Neural progenitor cell (in vitro differentiated cells): ENCODE results near the gene IL12B. TPM values are rescaled to one million over a fixed set of nuclear protein-coding genes. Genes with fewer than 3 reads are reported as not detected.
"Not testable (repeated sequence)": the region's sequence is repeated elsewhere in the genome, so short reads cannot be mapped to it uniquely, and the experiment has no call there.

ENCODE experiments used
- DNase-seq: peaks from one replicate; pipeline ENCODE4 v3.0.0-alpha.2; 2016; ENCODE audit warnings: low spot score
- H2AFZ ChIP-seq: fragments of 200-600 bp; sonication (generic); replicated peaks from 2 replicates; pipeline ENCODE4 v1.6.1; 2016; ENCODE audit warnings: antibody characterized with exemption
- H3F3A ChIP-seq: fragments of 200-600 bp; sonication (generic); 2 replicates; pipeline ENCODE4 v1.6.1; 2016; ENCODE audit warnings: antibody characterized with exemption, low read depth
- H3K27ac ChIP-seq: fragments of 200-600 bp; sonication (generic); 2 replicates; pipeline ENCODE4 v1.5.1; 2016; ENCODE audit warnings: mild to moderate bottlenecking
- H3K27me3 ChIP-seq: fragments of 200-600 bp; sonication (generic); 2 replicates; pipeline ENCODE4 v1.6.1; 2016; ENCODE audit warnings: mild to moderate bottlenecking, moderate library complexity
- H3K36me3 ChIP-seq: fragments of 200-600 bp; sonication (generic); 2 replicates; pipeline ENCODE4 v1.5.1; 2016
- H3K4me1 ChIP-seq: fragments of 200-600 bp; sonication (generic); 2 replicates; pipeline ENCODE4 v1.6.1; 2016; ENCODE audit warnings: mixed run types
- H3K4me2 ChIP-seq: fragments of 200-600 bp; sonication (generic); 2 replicates; pipeline ENCODE4 v1.6.1; 2016
- H3K4me3 ChIP-seq: fragments of 200-600 bp; sonication (generic); 2 replicates; pipeline ENCODE4 v1.5.1; 2016
- H3K79me2 ChIP-seq: fragments of 200-600 bp; sonication (generic); 2 replicates; pipeline ENCODE4 v1.6.1; 2016; ENCODE audit warnings: low read depth
- H3K9ac ChIP-seq: fragments of 200-600 bp; sonication (generic); 2 replicates; pipeline ENCODE4 v1.6.1; 2016
- H3K9me3 ChIP-seq: fragments of 200-600 bp; sonication (generic); 2 replicates; pipeline ENCODE4 v1.5.1; 2016; ENCODE audit warnings: low read depth
- H4K20me1 ChIP-seq: fragments of 200-600 bp; sonication (generic); 2 replicates; pipeline ENCODE4 v1.6.1; 2016; ENCODE audit warnings: low read depth
- H3K27ac Mint-ChIP-seq: 3 replicates; pipeline ENCODE4 v1.8.0; 2021; ENCODE audit warnings: mixed read lengths
- H3K27me3 Mint-ChIP-seq: 2 replicates; pipeline ENCODE4 v1.8.0; 2022; ENCODE audit warnings: low read depth, mild to moderate bottlenecking, inconsistent platforms, moderate library complexity, mixed read lengths; ENCODE audit not compliant: insufficient read depth
- H3K36me3 Mint-ChIP-seq: 3 replicates; pipeline ENCODE4 v1.8.0; 2021; ENCODE audit warnings: mixed read lengths
- H3K4me1 Mint-ChIP-seq: 3 replicates; pipeline ENCODE4 v1.8.0; 2021; ENCODE audit warnings: mixed read lengths
- H3K4me3 Mint-ChIP-seq: 3 replicates; pipeline ENCODE4 v1.8.0; 2021; ENCODE audit warnings: mild to moderate bottlenecking, moderate library complexity, mixed read lengths
- H3K9me3 Mint-ChIP-seq: 3 replicates; pipeline ENCODE4 v1.8.0; 2020; ENCODE audit warnings: mixed read lengths
- EZH2 ChIP-seq: fragments of 200-600 bp; sonication (generic); IDR thresholded peaks from 2 replicates; pipeline ENCODE4 v1.6.1; 2017; ENCODE audit warnings: antibody characterized with exemption, mild to moderate bottlenecking, moderate library complexity
- EZH2phosphoT487 ChIP-seq: fragments of 200-600 bp; sonication (generic); IDR thresholded peaks from 2 replicates; pipeline ENCODE4 v1.6.1; 2017; ENCODE audit warnings: antibody characterized with exemption
- small RNA-seq: library from RNA; depleted of rRNA; stranded (forward); fragments of <200 nt; gene quantifications from one replicate; pipeline ENCODE3, GENCODE V24; 2015
- total RNA-seq: library from RNA; depleted of rRNA; stranded (reverse); fragments of >200 nt; gene quantifications from 2 replicates; pipeline ENCODE4 v1.2.3, GENCODE V29; 2015; ENCODE audit warnings: low replicate concordance
- TF ChIP-seq, protein P1 (sequence below): fragments of 200-600 bp; sonication (generic); IDR thresholded peaks from 2 replicates; pipeline ENCODE4 v1.5.1; 2017; ENCODE audit warnings: antibody characterized with exemption, mild to moderate bottlenecking

The IL12B gene
- total RNA-seq, 1 donor from 2014 or later = not detected

DNA sequence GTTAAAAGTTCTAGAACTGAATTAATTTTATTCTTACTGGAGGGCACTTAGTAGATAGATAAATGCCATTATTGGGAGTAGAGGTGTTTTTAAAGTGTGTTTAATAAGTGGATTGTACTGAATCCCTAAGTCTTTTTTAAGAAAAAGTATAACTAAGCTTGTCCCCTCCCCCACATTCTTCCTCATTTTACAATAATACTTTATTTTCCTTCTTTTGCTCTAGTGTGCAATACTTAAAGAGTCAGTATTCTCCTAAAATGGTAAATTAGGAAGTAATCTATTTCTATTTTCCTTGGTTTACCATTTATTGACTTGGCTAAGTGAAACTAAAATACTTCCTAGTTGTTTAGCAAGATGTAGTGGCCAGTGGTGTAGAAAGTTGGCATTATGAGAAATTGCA lies 55.6 kb downstream of the IL12B start:
- TF ChIP-seq EZH2phosphoT487 = no peak
- no peak for TF ChIP-seq EZH2
- TF ChIP-seq, protein P1, sequence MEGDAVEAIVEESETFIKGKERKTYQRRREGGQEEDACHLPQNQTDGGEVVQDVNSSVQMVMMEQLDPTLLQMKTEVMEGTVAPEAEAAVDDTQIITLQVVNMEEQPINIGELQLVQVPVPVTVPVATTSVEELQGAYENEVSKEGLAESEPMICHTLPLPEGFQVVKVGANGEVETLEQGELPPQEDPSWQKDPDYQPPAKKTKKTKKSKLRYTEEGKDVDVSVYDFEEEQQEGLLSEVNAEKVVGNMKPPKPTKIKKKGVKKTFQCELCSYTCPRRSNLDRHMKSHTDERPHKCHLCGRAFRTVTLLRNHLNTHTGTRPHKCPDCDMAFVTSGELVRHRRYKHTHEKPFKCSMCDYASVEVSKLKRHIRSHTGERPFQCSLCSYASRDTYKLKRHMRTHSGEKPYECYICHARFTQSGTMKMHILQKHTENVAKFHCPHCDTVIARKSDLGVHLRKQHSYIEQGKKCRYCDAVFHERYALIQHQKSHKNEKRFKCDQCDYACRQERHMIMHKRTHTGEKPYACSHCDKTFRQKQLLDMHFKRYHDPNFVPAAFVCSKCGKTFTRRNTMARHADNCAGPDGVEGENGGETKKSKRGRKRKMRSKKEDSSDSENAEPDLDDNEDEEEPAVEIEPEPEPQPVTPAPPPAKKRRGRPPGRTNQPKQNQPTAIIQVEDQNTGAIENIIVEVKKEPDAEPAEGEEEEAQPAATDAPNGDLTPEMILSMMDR = no peak
- Mint-ChIP-seq H3K9me3 (no peaks in the 10 kb centered on the region), H3K36me3 (peaks cover 16% of the 10 kb centered on the region)

DNA sequence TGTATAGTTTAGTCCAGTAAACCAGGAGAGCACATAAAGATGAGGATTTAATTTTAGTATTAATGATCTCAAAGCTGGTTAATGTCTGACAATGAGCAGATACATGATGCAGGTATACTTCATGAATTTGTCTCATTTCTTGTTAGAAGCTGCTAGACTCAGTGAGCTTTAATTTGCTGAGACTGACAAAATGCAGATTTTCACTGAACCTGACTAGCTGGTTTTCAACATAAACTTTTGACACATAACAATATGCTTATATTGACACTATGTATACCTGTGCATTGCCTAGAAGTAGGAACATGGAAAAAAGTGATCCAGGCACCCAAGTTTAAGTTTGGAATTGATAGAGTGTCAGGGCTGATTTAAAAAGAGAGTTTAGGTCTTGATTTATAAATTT lies 56.4 kb downstream of the IL12B start:
- Mint-ChIP-seq H3K27ac (no peak overlapping the region), H3K36me3 (peaks cover 9% of the 10 kb centered on the region), H3K4me1 (no peaks in the 10 kb centered on the region), H3K4me3 (no peak overlapping the region), H3K9me3 (no peaks in the 10 kb centered on the region), H3K27me3 (no peaks in the 10 kb centered on the region)
- Histone ChIP-seq H3K4me2 (no peak overlapping the region), H4K20me1 (no peaks in the 10 kb centered on the region), H3K79me2 (no peaks in the 10 kb centered on the region), H3F3A (no peaks in the 10 kb centered on the region), H3K27me3 (no peaks in the 10 kb centered on the region), H2AFZ (no peak overlapping the region), H3K4me3 (no peak overlapping the region), H3K4me1 (no peaks in the 10 kb centered on the region), H3K36me3 (peaks cover 24% of the 10 kb centered on the region), H3K9me3 (no peaks in the 10 kb centered on the region), H3K9ac (no peak overlapping the region), H3K27ac (no peak overlapping the region)
- TF ChIP-seq EZH2phosphoT487 = no peak
- TF ChIP-seq, protein P1 = no peak
- no peak for DNase-seq

More for the DNA sequence above, 55.6 kb downstream of the IL12B start:
- DNase-seq = no peak
- Mint-ChIP-seq H3K4me1 (no peaks in the 10 kb centered on the region), H3K4me3 (no peak overlapping the region), H3K27ac (no peak overlapping the region), H3K27me3 (no peaks in the 10 kb centered on the region)
- Histone ChIP-seq H3F3A (no peaks in the 10 kb centered on the region), H3K36me3 (peaks cover 18% of the 10 kb centered on the region), H3K9ac (no peak overlapping the region), H3K79me2 (no peaks in the 10 kb centered on the region), H3K9me3 (no peaks in the 10 kb centered on the region), H3K4me2 (no peak overlapping the region), H2AFZ (no peak overlapping the region), H3K4me1 (no peaks in the 10 kb centered on the region), H3K27me3 (no peaks in the 10 kb centered on the region), H3K27ac (no peak overlapping the region), H3K4me3 (no peak overlapping the region), H4K20me1 (no peaks in the 10 kb centered on the region)

DNA sequence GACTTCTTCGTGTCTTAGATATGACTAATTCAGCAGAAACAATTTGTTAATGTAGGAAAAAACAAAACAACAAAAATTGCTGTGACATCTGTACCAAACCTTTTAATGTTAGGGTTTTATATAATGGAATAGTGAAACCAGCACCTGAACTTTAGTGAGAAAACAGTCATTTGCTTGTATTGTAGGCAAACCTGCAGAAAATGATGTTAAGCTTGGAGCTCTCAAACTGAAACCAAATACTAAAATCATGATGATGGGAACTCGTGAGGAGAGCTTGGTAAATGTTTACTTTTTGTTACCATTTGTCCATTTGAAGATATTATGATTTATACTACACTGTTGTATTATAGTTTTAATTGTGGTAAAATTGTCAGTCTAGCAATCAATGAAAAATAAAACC lies 60.6 kb downstream of the IL12B start:
- Histone ChIP-seq H3F3A (no peaks in the 10 kb centered on the region), H3K36me3 (peaks cover 24% of the 10 kb centered on the region), H3K27me3 (no peaks in the 10 kb centered on the region), H3K27ac (no peak overlapping the region), H3K4me3 (no peak overlapping the region), H3K4me1 (no peaks in the 10 kb centered on the region), H4K20me1 (no peaks in the 10 kb centered on the region), H3K4me2 (no peak overlapping the region), H3K9me3 (no peaks in the 10 kb centered on the region), H2AFZ (no peak overlapping the region), H3K9ac (no peak overlapping the region), H3K79me2 (peaks cover 36% of the 10 kb centered on the region)
- DNase-seq = no peak
- TF ChIP-seq EZH2phosphoT487 = no peak
- TF ChIP-seq, protein P1 = no peak
- no peak for TF ChIP-seq EZH2
- Mint-ChIP-seq H3K4me1 (no peaks in the 10 kb centered on the region), H3K27me3 (peaks cover 5% of the 10 kb centered on the region), H3K4me3 (no peak overlapping the region), H3K27ac (no peak overlapping the region), H3K9me3 (peaks cover 11% of the 10 kb centered on the region), H3K36me3 (peaks cover 28% of the 10 kb centered on the region)

DNA sequence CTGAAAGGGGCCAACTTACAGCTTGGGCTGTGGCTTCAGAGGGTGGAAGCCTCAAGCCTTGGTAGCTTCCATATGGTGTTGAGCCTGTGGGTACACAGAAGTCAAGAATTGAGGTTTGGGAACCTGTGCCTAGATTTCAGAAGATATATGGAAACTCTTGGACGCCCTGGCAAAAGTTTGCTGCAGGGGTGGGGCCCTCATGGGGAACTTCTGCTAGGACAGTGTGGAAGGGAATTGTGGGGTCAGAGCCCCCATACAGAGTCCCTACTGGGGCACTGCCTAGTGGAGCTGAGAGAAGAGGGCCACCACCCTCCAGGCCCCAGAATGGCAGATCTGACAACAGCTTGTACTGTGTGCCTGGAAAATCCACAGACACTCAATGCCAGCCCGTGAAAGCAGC lies 63.5 kb downstream of the IL12B start:
- not testable (repeated sequence) for H2AFZ ChIP-seq, H3F3A ChIP-seq, H3K4me3 ChIP-seq, H3K27me3 Mint-ChIP-seq, H3K4me3 Mint-ChIP-seq, DNase-seq, H3K27ac ChIP-seq, H3K27ac Mint-ChIP-seq, H3K4me1 ChIP-seq, H3K9ac ChIP-seq, H3K9me3 ChIP-seq, H3K4me2 ChIP-seq, H4K20me1 ChIP-seq, H3K27me3 ChIP-seq
- Mint-ChIP-seq H3K36me3 (peaks cover 28% of the 10 kb centered on the region), H3K4me1 (peaks cover 17% of the 10 kb centered on the region), H3K9me3 (peaks cover 11% of the 10 kb centered on the region)
- Histone ChIP-seq H3K36me3 (peaks cover 21% of the 10 kb centered on the region), H3K79me2 (peaks cover 56% of the 10 kb centered on the region)

Small RNAs within 50 kb of the gene (small RNA-seq; reads per million reads assigned to genes)
- not detected for gene RNU4ATAC2P

Other genes with a start within 250 kb of the IL12B start
- gene EBF1, start 230.6 kb downstream of the IL12B start, total RNA-seq = 0.19 and 0.56 TPM in 2 replicates
- gene RNF145, start 120.9 kb downstream of the IL12B start, total RNA-seq = 65.2 and 80.0 TPM in 2 replicates
- 43.4 and 79.1 TPM in 2 replicates for gene UBLCP1, start 67.2 kb downstream of the IL12B start, total RNA-seq